DND-41 (cell line): ENCODE measurements around the gene SCN8A.

Source experiments
- ATAC-seq: fragments of 200-7000 bp; cut with Tn5 transposase; 3 replicates; pipeline ENCODE4 v1.9.1; 2021; ENCODE audit warnings: low read depth; ENCODE audit not compliant: insufficient read depth
- DNase-seq: peaks from one replicate; pipeline ENCODE4 v3.0.0-alpha.2; 2020
- H2AFZ ChIP-seq: 2 replicates; pipeline ENCODE4 v1.6.0; 2012; ENCODE audit warnings: low read depth, low read length
- H3K27ac ChIP-seq: 2 replicates; pipeline ENCODE4 v1.5.1; 2012; ENCODE audit warnings: low read length, inconsistent platforms
- H3K27me3 ChIP-seq: fragments of 200-600 bp; sonication (generic); 2 replicates; pipeline ENCODE4 v1.6.0; 2012; ENCODE audit warnings: low read length, mild to moderate bottlenecking, inconsistent platforms; ENCODE audit not compliant: insufficient read depth, poor library complexity
- H3K36me3 ChIP-seq: 2 replicates; pipeline ENCODE4 v1.5.1; 2012; ENCODE audit warnings: low read length, inconsistent platforms; ENCODE audit not compliant: insufficient read depth
- H3K4me1 ChIP-seq: 2 replicates; pipeline ENCODE4 v1.5.1; 2012; ENCODE audit warnings: mild to moderate bottlenecking, low read length; ENCODE audit not compliant: insufficient read depth
- H3K4me2 ChIP-seq: 2 replicates; pipeline ENCODE4 v1.6.0; 2012; ENCODE audit warnings: mild to moderate bottlenecking, moderate library complexity, low read length, inconsistent platforms; ENCODE audit not compliant: insufficient read depth
- H3K4me3 ChIP-seq, 2 experiments: fragments of 200-600 bp in 1 of 2; shearing (Covaris generic) in 1 of 2; 2 replicates each; pipeline ENCODE4 v1.5.1; 2012 to 2016; ENCODE audit warnings: inconsistent platforms in 2 of 2, low read length in 2 of 2, mild to moderate bottlenecking in 2 of 2, low read depth in 1 of 2, moderate library complexity in 1 of 2
- H3K79me2 ChIP-seq: 2 replicates; pipeline ENCODE4 v1.6.0; 2012; ENCODE audit warnings: low read length, inconsistent platforms; ENCODE audit not compliant: insufficient read depth
- H3K9ac ChIP-seq: 2 replicates; pipeline ENCODE4 v1.6.0; 2012; ENCODE audit warnings: low read depth, mild to moderate bottlenecking, inconsistent platforms, low read length, moderate library complexity
- H3K9me3 ChIP-seq: 2 replicates; pipeline ENCODE4 v1.5.1; 2012; ENCODE audit warnings: low read length, moderate library complexity, mild to moderate bottlenecking, inconsistent platforms; ENCODE audit not compliant: insufficient read depth, severe bottlenecking
- H4K20me1 ChIP-seq: 2 replicates; pipeline ENCODE4 v1.6.0; 2012; ENCODE audit warnings: low read length; ENCODE audit not compliant: insufficient read depth
- EZH2 ChIP-seq: IDR thresholded peaks from 3 replicates; pipeline ENCODE4 v1.6.1; 2012; ENCODE audit warnings: borderline replicate concordance, low read depth, mild to moderate bottlenecking, moderate library complexity, low read length, inconsistent platforms; ENCODE audit not compliant: severe bottlenecking
- TF ChIP-seq, protein P1 (sequence below): IDR thresholded peaks from 2 replicates; pipeline ENCODE4 v1.5.1; 2012; ENCODE audit warnings: borderline replicate concordance, low read length, moderate library complexity, mild to moderate bottlenecking; ENCODE audit not compliant: poor library complexity, severe bottlenecking; ENCODE audit errors: extremely low read depth

The SCN8A gene

DNA sequence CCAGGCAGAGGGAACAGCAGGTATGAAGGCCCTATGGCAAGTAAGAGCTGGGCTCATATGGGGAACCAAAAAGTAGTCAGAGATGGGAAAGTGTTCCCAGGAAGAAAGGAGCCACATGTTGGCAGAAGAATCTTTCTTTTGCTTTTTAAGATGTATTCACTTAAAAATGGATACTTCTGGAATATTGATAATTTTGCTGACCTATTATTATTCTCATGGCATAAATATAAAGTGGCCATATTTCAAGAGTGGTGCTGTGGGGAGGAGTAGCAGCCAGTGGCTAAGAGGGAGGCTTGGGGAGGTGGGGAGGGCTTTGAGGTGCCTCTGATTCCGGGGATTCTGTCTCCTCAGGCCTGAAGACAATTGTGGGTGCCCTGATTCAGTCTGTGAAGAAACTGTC is 108.2 kb downstream of the SCN8A start:
- Histone ChIP-seq H3K27ac (no peak overlapping the region), H3K27me3 (no peaks in the 10 kb centered on the region), H4K20me1 (no peaks in the 10 kb centered on the region), H3K9ac (no peak overlapping the region), H3K9me3 (no peaks in the 10 kb centered on the region), H2AFZ (no peak overlapping the region), H3K4me2 (no peak overlapping the region), H3K4me3 (no peak overlapping the region), H3K36me3 (no peaks in the 10 kb centered on the region), H3K79me2 (no peaks in the 10 kb centered on the region), H3K4me1 (no peaks in the 10 kb centered on the region)
- TF ChIP-seq EZH2: no peak
- TF ChIP-seq, protein P1, sequence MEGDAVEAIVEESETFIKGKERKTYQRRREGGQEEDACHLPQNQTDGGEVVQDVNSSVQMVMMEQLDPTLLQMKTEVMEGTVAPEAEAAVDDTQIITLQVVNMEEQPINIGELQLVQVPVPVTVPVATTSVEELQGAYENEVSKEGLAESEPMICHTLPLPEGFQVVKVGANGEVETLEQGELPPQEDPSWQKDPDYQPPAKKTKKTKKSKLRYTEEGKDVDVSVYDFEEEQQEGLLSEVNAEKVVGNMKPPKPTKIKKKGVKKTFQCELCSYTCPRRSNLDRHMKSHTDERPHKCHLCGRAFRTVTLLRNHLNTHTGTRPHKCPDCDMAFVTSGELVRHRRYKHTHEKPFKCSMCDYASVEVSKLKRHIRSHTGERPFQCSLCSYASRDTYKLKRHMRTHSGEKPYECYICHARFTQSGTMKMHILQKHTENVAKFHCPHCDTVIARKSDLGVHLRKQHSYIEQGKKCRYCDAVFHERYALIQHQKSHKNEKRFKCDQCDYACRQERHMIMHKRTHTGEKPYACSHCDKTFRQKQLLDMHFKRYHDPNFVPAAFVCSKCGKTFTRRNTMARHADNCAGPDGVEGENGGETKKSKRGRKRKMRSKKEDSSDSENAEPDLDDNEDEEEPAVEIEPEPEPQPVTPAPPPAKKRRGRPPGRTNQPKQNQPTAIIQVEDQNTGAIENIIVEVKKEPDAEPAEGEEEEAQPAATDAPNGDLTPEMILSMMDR: no peak
- ATAC-seq: no peak
- no peak for DNase-seq

DNA sequence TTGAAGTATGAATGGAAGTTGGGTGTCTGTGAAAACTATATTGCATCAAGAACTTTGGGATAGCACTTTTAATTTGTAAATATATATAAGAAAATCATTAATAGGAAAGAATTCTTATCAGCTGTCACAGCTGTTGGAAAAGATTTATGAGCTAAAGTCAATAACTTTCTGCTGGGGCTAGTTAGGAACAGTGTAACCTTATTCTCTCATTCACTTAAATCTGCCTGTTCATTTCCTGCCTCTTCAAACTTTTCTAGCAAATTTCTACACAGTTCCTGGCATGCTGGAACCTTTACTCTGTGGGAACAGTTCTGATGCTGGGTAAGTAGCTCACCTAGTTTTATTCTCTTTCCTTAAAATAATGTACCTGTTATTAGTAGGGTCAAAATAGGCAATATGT is 109.9 kb downstream of the SCN8A start:
- H3K4me3 ChIP-seq: no peak overlapping the region
- ATAC-seq: no peak
- DNase-seq: no peak
- peaks cover 2% of the 10 kb centered on the region; the same call in 1 of the 2 replicates for H3K36me3 ChIP-seq
- no peak overlapping the region for H2AFZ ChIP-seq
- H3K79me2 ChIP-seq: no peaks in the 10 kb centered on the region
- H3K9me3 ChIP-seq: no peaks in the 10 kb centered on the region
- no peaks in the 10 kb centered on the region for H4K20me1 ChIP-seq
- H3K4me2 ChIP-seq: no peak overlapping the region
- H3K4me1 ChIP-seq: no peaks in the 10 kb centered on the region
- no peak for TF ChIP-seq EZH2
- TF ChIP-seq, protein P1: no peak
- no peak overlapping the region for H3K9ac ChIP-seq
- H3K27me3 ChIP-seq: no peaks in the 10 kb centered on the region
- H3K27ac ChIP-seq: no peak overlapping the region

DNA sequence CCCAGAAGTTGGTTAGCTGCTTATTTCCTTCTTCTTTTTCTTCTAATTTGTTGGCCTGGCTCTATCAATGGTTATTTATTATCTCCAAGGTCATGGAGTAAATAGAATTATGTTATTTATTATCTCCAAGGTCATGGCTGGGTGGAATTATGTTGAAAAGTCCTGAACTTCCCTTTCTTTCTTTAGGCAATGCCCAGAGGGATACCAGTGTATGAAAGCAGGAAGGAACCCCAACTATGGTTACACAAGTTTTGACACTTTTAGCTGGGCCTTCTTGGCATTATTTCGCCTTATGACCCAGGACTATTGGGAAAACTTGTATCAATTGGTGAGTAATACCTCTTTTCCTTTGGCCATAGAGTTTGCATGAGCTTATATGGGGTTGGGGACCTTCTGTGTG is 111.6 kb downstream of the SCN8A start:
- H3K79me2 ChIP-seq: no peaks in the 10 kb centered on the region
- peaks cover 17% of the 10 kb centered on the region; the same call in 1 of the 2 replicates for H3K36me3 ChIP-seq
- no peaks in the 10 kb centered on the region for H3K9me3 ChIP-seq
- H2AFZ ChIP-seq: no peak overlapping the region
- ATAC-seq: no peak
- H3K27me3 ChIP-seq: no peaks in the 10 kb centered on the region
- no peaks in the 10 kb centered on the region for H4K20me1 ChIP-seq
- no peaks in the 10 kb centered on the region for H3K4me1 ChIP-seq
- DNase-seq: no peak
- no peak overlapping the region for H3K9ac ChIP-seq
- H3K4me3 ChIP-seq: no peak overlapping the region
- TF ChIP-seq, protein P1: no peak
- no peak for TF ChIP-seq EZH2
- no peak overlapping the region for H3K4me2 ChIP-seq
- H3K27ac ChIP-seq: no peak overlapping the region

DNA sequence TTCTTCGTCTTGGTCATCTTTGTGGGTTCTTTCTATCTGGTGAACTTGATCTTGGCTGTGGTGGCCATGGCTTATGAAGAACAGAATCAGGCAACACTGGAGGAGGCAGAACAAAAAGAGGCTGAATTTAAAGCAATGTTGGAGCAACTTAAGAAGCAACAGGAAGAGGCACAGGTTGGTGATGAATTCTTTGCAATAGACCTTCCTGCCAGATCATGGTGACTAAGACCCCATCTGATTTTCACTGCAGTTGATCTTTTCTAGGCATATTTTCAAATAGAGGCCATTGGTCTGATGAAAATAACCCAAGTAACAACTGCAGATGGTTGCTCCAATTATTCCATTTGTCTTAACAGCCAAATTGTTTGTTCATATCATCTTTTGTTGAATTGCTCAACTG is 114.4 kb downstream of the SCN8A start:
- DNase-seq (no peak), ATAC-seq (no peak)
- no peaks in the 10 kb centered on the region for H3K4me1 ChIP-seq
- H3K27ac ChIP-seq: no peak overlapping the region
- no peaks in the 10 kb centered on the region for H3K27me3 ChIP-seq
- no peak overlapping the region for H2AFZ ChIP-seq
- H3K9me3 ChIP-seq: no peaks in the 10 kb centered on the region
- H3K36me3 ChIP-seq: peaks cover 20% of the 10 kb centered on the region; the same call in 1 of the 2 replicates
- H4K20me1 ChIP-seq: no peaks in the 10 kb centered on the region
- TF ChIP-seq, protein P1: no peak
- no peak for TF ChIP-seq EZH2
- no peak overlapping the region for H3K4me2 ChIP-seq
- H3K4me3 ChIP-seq: no peak overlapping the region
- H3K79me2 ChIP-seq: no peaks in the 10 kb centered on the region
- no peak overlapping the region for H3K9ac ChIP-seq
